GM12892 (cell line): ENCODE results near the gene HES2.

ENCODE experiments used
- POLR2AphosphoS5 ChIP-seq: IDR thresholded peaks from 2 replicates; pipeline ENCODE4 v1.6.1; 2011; ENCODE audit warnings: low read depth, low read length, control low read depth
- TAF1 ChIP-seq: IDR thresholded peaks from 2 replicates; pipeline ENCODE4 v1.6.1; 2011; ENCODE audit warnings: low read depth, mild to moderate bottlenecking, control low read depth, low read length, borderline replicate concordance

DNA sequence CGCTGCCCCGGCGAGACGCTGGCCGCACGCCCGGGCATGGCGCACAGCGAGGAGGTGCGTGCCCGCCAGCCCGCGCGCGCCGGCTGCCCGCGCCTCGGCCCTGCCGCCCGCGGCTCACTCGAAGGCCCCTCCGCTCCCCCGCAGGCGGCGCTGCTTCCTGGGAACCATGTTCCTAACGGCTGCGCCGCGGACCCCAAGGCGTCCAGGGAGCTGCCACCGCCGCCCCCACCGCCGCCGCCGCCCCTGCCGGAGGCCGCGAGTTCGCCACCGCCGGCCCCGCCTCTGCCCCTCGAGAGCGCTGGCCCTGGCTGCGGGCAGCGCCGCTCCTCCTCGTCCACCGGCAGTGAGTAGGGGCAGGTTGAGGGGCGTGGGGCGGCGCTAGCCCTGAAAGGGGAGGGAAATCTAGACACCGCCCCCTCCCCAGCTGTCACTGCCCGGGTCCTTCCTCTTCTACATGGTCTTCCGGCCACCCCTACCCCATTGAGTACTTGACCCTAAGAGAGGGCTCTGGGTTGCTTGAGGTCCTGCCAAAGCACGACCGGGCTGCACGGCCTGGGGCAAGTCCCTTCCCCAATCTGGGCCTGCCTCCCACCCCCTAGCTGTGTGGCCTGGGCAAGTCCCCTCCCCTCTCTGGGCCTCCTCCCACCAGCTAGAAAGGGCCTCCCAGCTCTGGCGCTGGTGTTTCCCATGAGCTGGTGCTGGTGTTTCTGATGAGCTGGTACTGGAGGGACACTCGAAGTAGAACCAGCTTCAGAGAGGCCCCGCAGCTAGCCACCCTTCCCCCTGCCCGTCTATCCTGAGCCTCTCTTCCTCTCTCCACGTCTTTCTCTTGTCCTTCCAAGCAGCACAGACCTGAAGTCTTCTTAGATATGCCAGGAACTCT, 29.3 kb upstream of the HES2 start:
- TF ChIP-seq POLR2AphosphoS5 (no peak), TAF1 (no peak)
